ENCODE data around the gene IL1RN.
A peak's percentile ranks its signal among the peaks of the same experiment; 100 is the strongest.

Gene IL1RN

DNA sequence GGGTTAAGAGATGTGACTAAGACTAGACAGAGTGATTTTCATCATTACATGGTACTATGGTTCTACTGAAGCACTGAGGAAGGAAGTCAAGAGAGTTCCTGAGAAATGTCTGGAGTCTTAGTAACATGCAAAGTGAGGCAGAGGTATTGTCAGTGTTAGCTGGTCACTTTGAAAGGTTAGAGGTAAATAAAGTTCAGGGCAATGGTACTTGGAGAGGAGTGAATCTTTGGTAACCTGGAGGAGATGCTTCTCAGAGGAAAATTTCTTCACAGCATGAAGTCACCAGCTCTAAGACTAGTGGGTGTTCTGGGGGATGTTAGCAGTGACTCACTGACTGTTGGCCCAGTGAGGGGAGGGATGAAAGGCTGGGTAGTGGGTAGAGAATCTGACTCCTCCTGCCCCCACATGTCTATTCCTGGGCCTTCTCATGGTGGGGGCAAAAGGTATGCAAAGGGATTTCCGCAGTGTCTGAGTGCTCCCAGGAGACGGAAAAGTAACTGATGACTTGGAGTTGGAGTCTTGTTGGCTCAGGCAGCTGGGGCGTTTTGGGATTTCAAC lies 23.3 kb upstream of the IL1RN start:
- DNase-seq = no peak

- DNase-seq = peak; percentile 16
These were observed 22.2 kb upstream of the IL1RN start for GRCh38 chr2:113105047-113105785.

- no peak for DNase-seq
These were observed 16.3 kb upstream of the IL1RN start for GRCh38 chr2:113111121-113111520.

DNA sequence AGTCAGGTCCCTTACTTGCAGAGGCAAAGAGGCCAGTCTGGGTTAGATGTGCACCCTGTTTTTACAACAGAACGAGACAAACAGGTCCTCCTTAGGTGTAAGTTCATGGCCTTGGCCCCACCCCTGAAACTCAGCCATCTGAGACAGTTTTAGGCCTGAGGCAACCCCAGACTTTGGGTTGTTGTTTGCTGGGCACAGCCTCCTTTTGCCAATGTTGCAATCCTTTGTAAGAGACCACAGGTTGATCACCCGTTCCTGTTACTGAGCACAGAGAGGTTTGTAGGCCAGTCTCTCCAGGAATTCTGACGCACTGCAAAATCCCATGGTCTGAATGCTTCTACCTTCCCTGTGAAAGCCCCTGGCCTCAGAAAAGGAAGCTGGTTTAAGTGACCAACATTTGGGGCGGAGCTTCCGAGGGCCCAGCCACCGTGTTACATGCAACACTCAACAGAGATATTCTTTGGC lies 15.5 kb upstream of the IL1RN start:
- DNase-seq = no peak

GRCh38 chr2:113112441-113112840 lies 15.0 kb upstream of the IL1RN start:
- DNase-seq = no peak

GRCh38 chr2:113112871-113113270 lies 14.5 kb upstream of the IL1RN start:
- DNase-seq = no peak

DNA sequence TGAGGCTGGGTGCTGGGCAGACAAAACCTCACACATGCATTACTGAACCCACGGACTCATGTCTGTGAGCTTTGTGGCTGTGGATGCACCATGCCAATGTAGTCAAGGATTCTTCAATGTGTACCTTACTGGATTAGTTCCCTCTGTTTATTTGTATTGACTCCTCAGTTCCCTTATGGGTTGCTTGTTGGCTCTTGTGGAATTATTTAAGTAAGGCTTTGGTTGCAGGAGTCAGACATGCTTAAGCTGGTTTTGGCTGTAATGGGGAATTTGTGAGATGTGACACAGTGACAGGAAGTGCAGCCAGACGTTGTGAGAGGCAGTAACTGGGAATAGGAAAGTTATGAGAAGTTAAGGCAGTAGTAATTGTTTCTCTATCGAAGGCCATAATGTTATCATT lies 13.6 kb upstream of the IL1RN start:
- DNase-seq = no peak

DNA sequence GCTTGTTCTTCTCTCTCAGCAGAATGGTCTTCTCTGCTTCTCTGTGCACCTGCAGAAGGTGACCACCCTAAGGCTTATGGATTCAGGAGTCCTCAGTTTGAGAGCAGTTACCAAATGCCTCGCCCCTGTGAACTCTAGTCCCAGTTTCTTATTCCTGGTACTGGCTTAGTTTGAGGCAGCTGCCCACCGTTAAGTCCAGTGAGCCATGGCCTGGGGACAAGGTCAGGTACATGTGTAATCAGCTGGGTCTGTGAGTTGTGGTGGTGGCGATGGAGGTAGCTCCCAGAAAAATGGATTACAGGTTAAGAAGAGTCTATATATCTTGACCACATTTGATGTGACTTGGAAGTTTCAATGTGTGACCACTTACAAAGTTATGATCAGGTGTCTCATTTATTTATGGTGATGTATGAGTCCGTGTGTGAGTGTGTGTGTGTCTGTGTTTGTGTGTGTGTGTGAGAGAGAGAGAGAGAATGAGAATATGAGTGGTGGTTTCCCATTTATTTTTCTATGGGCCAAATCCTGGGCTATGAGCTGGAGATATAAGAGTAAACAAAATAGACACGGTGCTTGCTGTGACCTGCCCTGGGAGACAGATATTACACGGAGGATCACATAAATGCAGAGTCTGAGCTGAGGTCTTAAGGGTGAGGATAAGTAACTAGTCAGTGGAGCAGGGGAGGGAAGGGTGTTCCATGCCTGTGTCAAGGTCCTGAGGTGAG lies 13.0 kb upstream of the IL1RN start:
- no peak for DNase-seq

DNA sequence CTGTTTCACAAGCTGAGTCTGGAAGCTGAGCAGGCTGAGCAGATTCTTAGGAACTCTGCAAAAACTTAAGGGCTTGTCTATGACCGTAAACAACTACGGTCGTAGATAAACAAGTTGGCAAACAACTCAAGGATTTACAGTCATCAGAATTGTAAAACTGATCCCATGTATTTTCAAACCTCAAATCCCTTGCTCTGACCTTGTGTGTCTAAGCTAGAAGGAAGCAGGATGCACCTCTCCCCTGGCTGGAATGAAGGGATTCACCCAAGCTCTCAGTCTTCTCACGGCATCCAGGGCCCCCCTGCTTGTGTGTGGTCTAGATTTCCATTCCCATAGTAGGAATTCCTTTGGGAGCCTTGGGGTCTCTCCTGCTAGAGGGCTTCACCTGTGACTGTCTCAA lies 12.4 kb upstream of the IL1RN start:
- no peak for DNase-seq

- DNase-seq = no peak
These were observed 11.1 kb upstream of the IL1RN start for GRCh38 chr2:113116100-113116958.

- DNase-seq = no peak
These were observed 9.7 kb upstream of the IL1RN start for GRCh38 chr2:113117541-113118262.

DNA sequence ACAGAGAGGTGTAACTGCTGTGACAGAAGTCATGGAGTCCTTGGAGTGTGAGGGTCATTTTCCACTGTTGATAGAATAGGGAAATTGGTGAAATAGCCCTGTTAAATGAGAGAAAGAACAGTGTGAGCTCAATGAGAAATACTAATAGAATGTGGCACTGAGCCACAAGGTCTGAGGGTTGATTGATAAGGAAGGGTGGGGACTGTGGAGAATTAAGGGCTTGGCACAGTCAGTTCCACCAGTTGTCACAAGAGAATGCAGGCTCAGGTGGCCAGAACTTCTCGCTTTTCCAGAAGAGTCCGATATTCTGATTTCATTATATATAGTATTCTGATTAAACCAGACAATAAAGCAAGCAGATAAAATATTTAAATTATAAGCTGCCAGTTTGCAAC lies 9.1 kb upstream of the IL1RN start:
- no peak for DNase-seq

GRCh38 chr2:113119111-113119510 lies 8.3 kb upstream of the IL1RN start:
- no peak for DNase-seq

- no peak for DNase-seq
These were observed 6.5 kb upstream of the IL1RN start for GRCh38 chr2:113120861-113121260.

DNA sequence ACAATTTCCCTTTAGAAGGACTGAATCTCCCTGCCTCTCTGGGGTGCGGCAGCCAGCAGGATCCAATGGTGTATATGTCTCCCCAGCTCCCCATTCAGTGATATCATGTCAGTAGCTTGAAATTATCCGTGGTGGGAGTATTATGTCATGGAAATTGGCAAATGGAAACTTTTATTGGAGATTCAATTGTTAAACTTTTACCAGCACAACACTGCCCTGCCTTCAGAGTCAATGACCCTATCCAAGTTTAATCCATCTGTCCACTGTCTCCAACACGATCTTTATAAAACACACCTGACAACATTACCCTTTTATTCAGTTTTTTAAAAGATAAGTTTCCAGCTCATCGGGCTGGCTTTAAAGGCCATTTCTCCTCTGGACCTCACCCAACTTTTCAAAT lies 5.0 kb upstream of the IL1RN start:
- DNase-seq = no peak

GRCh38 chr2:113123726-113124125 lies 3.7 kb upstream of the IL1RN start:
- DNase-seq = no peak

- DNase-seq = peak; percentile 15
These were observed 3.0 kb upstream of the IL1RN start for GRCh38 chr2:113124181-113124961.

GRCh38 chr2:113124984-113125855 lies 2.2 kb upstream of the IL1RN start:
- no peak for DNase-seq

GRCh38 chr2:113127646-113128570 lies 510 bp downstream of the IL1RN start:
- DNase-seq = no peak
